Measurements from ENCODE around the gene DHRS7C. TPM values are rescaled to one million over a fixed set of nuclear protein-coding genes. Genes with fewer than 3 reads are reported as not detected.

DHRS7C gene
- total and polyA plus RNA-seq, 2 of the 13 experiments (the other 11 are each of a cell fraction or from before 2014, with no cell fraction given), result not detected

- Histone ChIP-seq H3K27ac (ENCODE audit: extremely low read length, insufficient read depth, low read length) (no peak overlapping the region), H3K79me2 (ENCODE audit: insufficient read depth, low read length) (no peaks in the 10 kb centered on the region), H3K4me2 (ENCODE audit: low read depth, low read length) (no peak overlapping the region), H3K4me3 (replicated peaks in 1 of 3; ENCODE audit: insufficient read depth in 1 of 3, low read depth in 2 of 3, low read length in 3 of 3) (no peak overlapping the region), H3K27me3 (ENCODE audit: control insufficient read depth in 1 of 2, insufficient read depth in 2 of 2, low read length in 2 of 2) (peaks cover 0 to 3% of the 10 kb centered on the region in 2 experiments; a peak in 1 of 5 replicates), H3K9ac (ENCODE audit: insufficient read depth, low read depth, low read length) (no peak overlapping the region), H4K20me1 (ENCODE audit: insufficient read depth, low read length) (no peaks in the 10 kb centered on the region), H2AFZ (ENCODE audit: low read length) (no peak overlapping the region), H3K9me3 (ENCODE audit: low read length) (no peaks in the 10 kb centered on the region), H3K4me1 (ENCODE audit: insufficient read depth, low read length) (0 out of 2 replicates have a peak, but pooled peaks cover 5% of the 10 kb centered on the region), H3K36me3 (replicated peaks in 1 of 2; ENCODE audit: control insufficient read depth in 1 of 2, insufficient read depth in 2 of 2, low read length in 2 of 2) (no peaks in the 10 kb centered on the region)
- ChIA-PET CTCF (ENCODE audit: low intra/inter-chr PET ratio, low total read pairs) (no interaction called here), POLR2A (no interaction called here)
- BruUV-seq (replicated peaks), result no TSS peak
- intact Hi-C loops (cut with micrococcal nuclease; ENCODE audit: unreplicated experiment) (no loop called here), in situ Hi-C loops (cut with HindIII; ENCODE audit: extremely low pct_ligation_motif_present, low pct_unique_long_range_greater_than_20kb) (no loop called here)
- WGBS (ENCODE audit: low lambda C conversion rate), result 59% methylated on average over 5 of the region's 5 CpGs
- DNase-seq (ENCODE audit: low spot score) (no peak), FAIRE-seq (no peak), ATAC-seq (no peak)
- no peak for TF ChIP-seq NCOA2 (CRISPR knock-in tag; IDR thresholded peaks at IDR 0.05)
- TF ChIP-seq SNAPC4 (CRISPR knock-in tag; IDR thresholded peaks at IDR 0.05), result no peak
- TF ChIP-seq GPBP1L1 (CRISPR knock-in tag; IDR thresholded peaks at IDR 0.05), result no peak
- no peak for TF ChIP-seq RAD51 (IDR thresholded peaks at IDR 0.05; ENCODE audit: borderline replicate concordance)
- no peak for TF ChIP-seq ZNF850 (CRISPR knock-in tag; conservative IDR thresholded peaks at IDR 0.05)
- no peak for TF ChIP-seq ZBTB34 (CRISPR knock-in tag; IDR thresholded peaks at IDR 0.05)
- TF ChIP-seq RBAK (CRISPR knock-in tag; IDR thresholded peaks at IDR 0.05), result no peak
- no peak for TF ChIP-seq ZNF605 (CRISPR knock-in tag; IDR thresholded peaks at IDR 0.05)
- no peak for TF ChIP-seq TOE1 (CRISPR knock-in tag; IDR thresholded peaks at IDR 0.05)
- no peak for TF ChIP-seq ZKSCAN8 (CRISPR knock-in tag; IDR thresholded peaks at IDR 0.05; ENCODE audit: borderline replicate concordance)
- TF ChIP-seq ZZZ3 (CRISPR knock-in tag; IDR thresholded peaks at IDR 0.05; ENCODE audit: borderline replicate concordance), result no peak
- TF ChIP-seq TSC22D2 (CRISPR knock-in tag; IDR thresholded peaks at IDR 0.05; ENCODE audit: borderline replicate concordance), result no peak
- no peak for TF ChIP-seq ZNF441 (CRISPR knock-in tag; IDR thresholded peaks at IDR 0.05; ENCODE audit: borderline replicate concordance)
- TF ChIP-seq NFATC3 (CRISPR knock-in tag; IDR thresholded peaks at IDR 0.05), result no peak
- no peak for TF ChIP-seq FOXP4 (CRISPR knock-in tag; IDR thresholded peaks at IDR 0.05)
Measured at GRCh38 chr17:9766970-9767369, 24.4 kb downstream of the DHRS7C start.
